Fibroblast of lung (primary cell): ENCODE data around the gene PSTPIP2.

Experiments used
- CTCF ChIP-seq, 2 donors: IDR thresholded peaks in 1 of 2; conservative IDR thresholded peaks in 1 of 2; 1 replicate in 1 of 2; 2 replicates in 1 of 2; pipeline ENCODE4 v1.5.1; 2011 to 2012; ENCODE audit warnings: low read length in 2 of 2, control low read depth in 1 of 2, inconsistent platforms in 1 of 2, low read depth in 1 of 2, mild to moderate bottlenecking in 1 of 2
- EZH2 ChIP-seq: IDR thresholded peaks from 2 replicates; pipeline ENCODE4 v1.5.1; 2012; ENCODE audit warnings: low read length, control low read depth, mild to moderate bottlenecking; ENCODE audit errors: missing control alignments

- no peak for TF ChIP-seq CTCF (conservative IDR thresholded peaks at IDR 0.05 in 1 of 2, IDR thresholded peaks at IDR 0.05 in 1 of 2; ENCODE audit: low read depth in 1 of 2, low read length in 2 of 2)
- TF ChIP-seq EZH2 = no peak
Observed at GRCh38 chr18:46010676-46011075, 61.4 kb downstream of the PSTPIP2 start.
